ENCODE results near the gene ADAMTS18.

ADAMTS18 gene

DNA sequence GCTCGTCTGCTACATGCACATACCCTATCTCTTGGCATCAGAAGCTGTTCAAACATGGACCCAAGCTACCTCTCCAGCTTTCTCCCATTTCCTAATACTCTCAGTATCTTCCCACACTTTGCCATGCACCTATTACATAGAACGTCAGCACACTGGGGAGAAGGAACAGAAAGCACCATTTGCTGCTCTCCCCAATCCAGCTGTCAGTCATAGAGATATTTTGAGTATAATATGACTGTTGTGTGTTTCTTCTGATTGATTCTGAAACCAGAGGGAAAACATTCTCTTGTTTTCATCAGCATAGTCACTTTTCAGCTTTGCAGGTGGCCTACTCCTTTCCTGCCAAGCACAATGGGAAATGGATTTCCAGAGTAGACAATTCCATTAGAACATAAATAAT lies 107.1 kb downstream of the ADAMTS18 start:
- no peak for DNase-seq (ENCODE audit: low read depth)

- no peak for DNase-seq (ENCODE audit: low read depth)
Measured at GRCh38 chr16:77324729-77325128, 110.1 kb downstream of the ADAMTS18 start.

DNA sequence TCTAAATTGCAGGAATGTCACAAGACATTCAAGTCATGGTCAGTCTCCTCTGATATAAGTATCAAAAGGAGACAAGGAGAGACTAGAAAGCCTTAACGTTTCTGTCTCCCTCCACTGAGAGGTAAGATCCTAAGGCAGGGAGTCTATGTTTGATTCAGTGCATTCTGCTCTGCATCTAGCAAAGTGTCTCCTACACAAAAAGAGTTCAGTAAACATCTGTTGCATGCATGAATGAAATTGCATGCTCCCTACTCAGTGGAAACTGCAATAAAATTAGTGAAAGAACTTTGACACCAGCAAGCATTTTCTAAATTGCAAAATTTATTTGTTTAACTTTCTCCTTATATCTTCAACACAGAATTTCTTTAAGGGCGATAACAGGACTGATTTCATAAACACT lies 111.1 kb downstream of the ADAMTS18 start:
- DNase-seq (ENCODE audit: low read depth): no peak

GRCh38 chr16:77322757-77323156 lies 112.1 kb downstream of the ADAMTS18 start:
- DNase-seq (ENCODE audit: low read depth): no peak

DNA sequence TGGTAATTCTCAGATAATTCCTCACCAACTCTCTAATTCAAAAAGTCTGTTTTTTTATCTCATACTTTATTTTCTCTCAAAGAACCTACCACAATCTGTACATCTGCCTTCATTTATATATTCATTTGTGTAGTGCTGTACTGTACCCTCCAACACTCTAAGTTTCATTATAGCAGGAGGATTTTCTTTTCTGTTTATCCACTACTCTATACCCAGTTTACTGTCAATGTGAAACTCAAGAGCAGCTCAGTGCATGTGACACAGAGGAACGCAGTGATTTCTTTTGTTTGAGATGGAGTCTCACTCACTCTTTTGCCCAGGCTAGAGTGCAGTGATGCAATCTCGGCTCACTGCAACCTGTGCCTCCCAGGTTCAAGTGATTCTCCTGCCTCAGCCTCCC lies 117.8 kb downstream of the ADAMTS18 start:
- DNase-seq (ENCODE audit: low read depth): no peak

- no peak for DNase-seq (ENCODE audit: low read depth)
Measured at GRCh38 chr16:77310877-77311276, 124.0 kb downstream of the ADAMTS18 start.

- DNase-seq (ENCODE audit: low read depth): peak; percentile 55
Measured at GRCh38 chr16:77308163-77308561, 126.7 kb downstream of the ADAMTS18 start.

- no peak for DNase-seq (ENCODE audit: low read depth)
Measured at GRCh38 chr16:77307426-77308162, 127.2 kb downstream of the ADAMTS18 start.

- DNase-seq (ENCODE audit: low read depth): no peak
Measured at GRCh38 chr16:77306075-77306474, 128.8 kb downstream of the ADAMTS18 start.

DNA sequence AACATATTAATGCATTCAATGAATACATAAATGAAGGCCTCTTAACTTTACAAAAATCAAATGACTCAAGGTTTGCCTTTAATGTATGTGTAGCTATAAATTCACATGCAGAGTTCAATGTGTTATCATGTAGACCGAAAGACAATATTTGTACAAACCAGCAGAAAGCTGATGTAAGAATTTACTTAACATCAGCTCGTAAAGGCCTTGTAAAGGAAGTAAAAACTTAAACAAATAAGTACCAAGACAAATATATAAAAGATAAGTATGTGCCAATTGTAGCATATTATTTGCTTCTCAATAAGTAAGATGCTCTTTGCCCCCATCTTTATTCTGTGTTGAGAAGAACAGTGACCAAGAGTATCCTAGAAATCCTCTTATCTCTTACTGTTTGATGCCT lies 130.0 kb downstream of the ADAMTS18 start:
- no peak for DNase-seq (ENCODE audit: low read depth)

- DNase-seq (ENCODE audit: low read depth): no peak
Measured at GRCh38 chr16:77304134-77304533, 130.7 kb downstream of the ADAMTS18 start.

GRCh38 chr16:77302674-77303073 lies 132.2 kb downstream of the ADAMTS18 start:
- no peak for DNase-seq (ENCODE audit: low read depth)

DNA sequence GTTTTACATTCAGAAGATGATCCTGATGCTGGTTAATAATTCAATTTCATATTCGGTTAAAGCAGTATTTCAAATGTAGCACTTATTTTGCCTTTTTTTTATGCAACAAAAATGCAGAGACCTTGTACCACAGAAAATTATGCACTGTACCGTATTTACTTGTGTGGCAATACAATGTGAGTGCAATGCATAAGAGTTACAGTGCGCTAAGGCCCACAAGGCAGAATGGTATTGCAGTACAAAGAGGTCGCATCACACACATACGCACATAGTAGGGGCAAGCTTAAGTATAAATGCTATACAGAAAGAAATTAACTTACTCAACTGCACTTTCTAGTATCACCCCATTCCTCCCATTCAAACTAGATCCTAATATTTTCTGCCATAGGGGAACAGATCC lies 132.6 kb downstream of the ADAMTS18 start:
- DNase-seq (ENCODE audit: low read depth): no peak

GRCh38 chr16:77300256-77300655 lies 134.6 kb downstream of the ADAMTS18 start:
- peak; percentile 54 for DNase-seq (ENCODE audit: low read depth)

GRCh38 chr16:77299395-77299794 lies 135.4 kb downstream of the ADAMTS18 start:
- no peak for DNase-seq (ENCODE audit: low read depth)

DNA sequence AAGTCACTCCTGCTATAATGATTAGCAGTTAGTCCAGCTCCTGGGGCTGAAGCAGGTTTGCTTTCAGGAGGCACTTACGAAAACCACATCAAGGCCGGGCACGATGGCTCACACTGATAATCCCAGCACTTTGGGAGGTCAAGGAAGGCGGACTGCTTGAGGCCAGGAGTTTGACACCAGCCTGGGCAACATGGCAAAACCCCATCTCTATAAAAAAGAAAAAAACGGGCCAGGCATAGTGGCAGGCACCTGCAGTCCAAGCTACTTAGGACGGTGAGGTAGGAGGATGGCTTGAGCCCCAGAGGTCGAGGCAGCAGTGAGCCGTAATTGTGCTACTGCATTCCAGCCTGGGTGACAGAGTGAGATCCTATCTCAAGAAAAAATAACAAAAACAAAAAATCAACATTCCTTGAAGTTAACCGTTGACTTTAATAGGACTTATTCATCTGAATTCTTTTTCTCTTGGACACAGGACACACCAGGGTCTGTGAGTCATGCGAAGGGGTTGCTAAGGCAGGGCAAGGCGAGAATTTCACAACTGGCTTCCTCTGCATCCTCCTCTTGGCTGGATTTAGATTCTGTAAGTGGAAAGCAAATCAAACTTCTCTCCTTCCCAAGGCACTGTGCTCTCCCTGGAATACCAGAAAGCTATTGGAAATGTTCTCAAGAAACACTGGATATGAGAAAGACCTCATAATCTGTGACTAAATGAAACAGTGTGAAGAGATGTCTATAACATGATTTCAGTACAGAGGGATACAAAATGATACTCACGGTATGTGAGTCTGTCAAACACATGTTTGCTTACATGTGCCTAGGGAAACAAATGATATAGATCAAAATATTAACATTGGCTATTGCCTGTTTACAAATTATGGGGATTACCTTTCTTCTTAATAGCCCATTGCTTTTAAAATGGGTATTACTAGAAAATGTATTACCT lies 136.1 kb downstream of the ADAMTS18 start:
- peak; percentile 98 for DNase-seq (ENCODE audit: low read depth)

- DNase-seq (ENCODE audit: low read depth): peak; percentile 58
Measured at GRCh38 chr16:77297996-77298395, 136.8 kb downstream of the ADAMTS18 start.

DNA sequence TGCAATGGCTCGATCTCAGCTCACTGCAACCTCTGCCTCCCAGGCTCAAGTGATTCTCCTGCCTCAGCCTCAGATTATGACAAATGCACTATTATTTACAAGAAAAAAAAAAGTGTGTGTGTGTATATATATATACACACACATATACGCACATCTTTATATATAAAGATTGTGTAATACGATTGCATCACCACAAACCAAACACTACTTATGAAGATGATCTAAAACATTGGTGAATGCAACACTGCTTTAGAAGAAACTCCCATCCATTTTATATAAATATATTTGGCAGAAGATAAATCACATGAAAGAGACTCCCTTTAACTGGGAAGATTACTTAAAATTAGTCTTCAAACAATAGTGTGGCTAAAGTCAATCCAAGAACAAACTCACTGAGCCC lies 138.9 kb downstream of the ADAMTS18 start:
- DNase-seq (ENCODE audit: low read depth): no peak

DNA sequence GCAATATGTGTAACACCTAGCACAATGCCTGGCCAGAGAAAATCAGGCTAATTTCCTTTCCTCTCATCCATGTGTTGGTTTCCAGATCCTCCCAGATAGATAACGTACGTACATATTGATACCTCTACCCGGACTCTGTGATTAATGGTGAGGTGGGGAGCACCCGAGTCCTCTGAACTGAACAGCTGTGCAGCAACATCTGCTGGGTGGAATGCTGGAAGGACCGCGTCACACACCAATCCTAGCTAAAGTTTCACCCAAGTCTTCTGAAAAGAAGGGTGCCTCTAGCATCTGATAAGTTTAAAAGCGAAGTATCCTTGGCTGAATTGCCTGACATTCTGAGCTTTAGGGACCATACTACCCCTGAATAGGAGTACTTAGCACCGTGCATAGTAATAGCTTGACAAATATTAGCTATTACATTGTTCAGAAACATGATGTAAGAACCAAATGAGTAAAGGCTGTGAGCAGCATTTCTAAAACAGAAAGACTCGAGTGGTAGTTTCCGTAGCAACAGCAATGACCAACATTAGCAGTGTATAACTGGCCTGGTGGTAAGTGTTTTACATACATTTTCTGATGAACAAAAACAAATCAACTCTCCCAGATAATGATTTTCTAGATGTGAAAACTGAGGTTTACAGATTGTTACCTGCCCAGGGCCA lies 144.3 kb downstream of the ADAMTS18 start:
- peak; percentile 59 for DNase-seq (ENCODE audit: low read depth)

DNA sequence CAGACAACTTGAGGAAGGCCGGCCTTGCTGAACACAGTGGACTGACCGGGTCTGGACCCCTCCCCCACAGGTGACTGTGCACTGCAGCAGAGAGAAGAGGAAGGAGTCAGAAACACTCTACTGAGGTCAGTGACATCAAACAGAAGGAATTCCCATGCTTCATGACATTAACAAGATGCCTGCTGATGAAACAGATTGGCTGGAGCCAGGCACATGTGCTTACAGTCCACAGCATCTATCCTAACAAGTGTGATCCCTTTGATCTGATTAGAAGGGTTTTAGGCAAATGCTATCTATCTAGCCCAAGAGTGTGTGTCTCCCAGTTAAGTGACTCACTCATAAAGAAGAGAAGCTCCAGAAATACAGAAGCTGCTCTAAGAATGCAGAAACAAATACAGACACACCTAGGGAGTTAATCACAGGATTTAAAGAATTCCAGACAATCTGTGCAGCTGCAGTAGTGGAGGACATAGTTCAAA lies 145.5 kb downstream of the ADAMTS18 start:
- DNase-seq (ENCODE audit: low read depth): peak; percentile 86

DNA sequence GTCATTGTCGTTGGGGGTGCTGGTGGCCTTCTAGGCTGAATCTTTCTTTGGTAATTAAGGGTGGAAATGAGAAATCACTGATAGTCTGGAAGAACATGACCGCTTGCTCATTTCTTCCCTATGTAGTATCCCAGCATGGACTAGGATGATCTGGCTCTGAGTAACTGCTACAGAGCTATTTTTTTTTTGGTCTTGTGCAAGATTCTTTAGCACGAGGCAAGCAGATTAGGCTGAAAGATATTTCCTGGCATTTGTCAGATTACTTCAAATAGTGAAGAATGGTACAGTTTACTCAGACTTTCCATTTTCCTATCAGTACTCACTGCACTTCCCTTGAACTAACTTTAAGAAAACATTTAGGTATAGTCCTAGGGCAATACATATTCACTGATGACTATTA lies 146.6 kb downstream of the ADAMTS18 start:
- peak; percentile 92 for DNase-seq (ENCODE audit: low read depth)

DNA sequence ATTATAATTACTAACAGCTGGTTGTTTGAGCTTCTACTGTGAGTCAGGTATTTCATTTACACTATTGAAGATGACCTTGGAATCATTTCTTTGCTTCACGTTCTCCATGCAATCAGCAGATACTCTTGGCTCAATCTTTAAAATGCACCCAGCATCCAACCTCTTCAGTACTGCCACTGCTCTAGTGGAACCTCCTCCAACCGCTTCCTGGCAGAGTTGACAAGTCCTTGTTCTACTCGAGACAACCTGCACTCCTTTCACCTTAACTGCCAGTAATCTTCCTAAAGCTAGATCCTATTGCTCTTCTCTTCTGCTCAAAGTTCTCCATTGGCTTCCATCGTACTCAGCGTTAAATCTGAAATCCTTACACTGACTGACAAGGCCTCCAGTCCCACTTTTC lies 149.2 kb downstream of the ADAMTS18 start:
- no peak for DNase-seq (ENCODE audit: low read depth)

- no peak for DNase-seq (ENCODE audit: low read depth)
Measured at GRCh38 chr16:77282345-77282744, 152.5 kb downstream of the ADAMTS18 start.
